K562 (cell line): ENCODE results near the gene SOS1. TPM values are rescaled to one million over a fixed set of nuclear protein-coding genes. Genes with fewer than 3 reads are reported as not detected.

ENCODE experiments used
- ADNP ChIP-seq: fragments of 200-800 bp; sonication (Bioruptor generic); IDR thresholded peaks from 2 replicates; pipeline ENCODE4 v1.6.1; 2016; ENCODE audit warnings: missing genetic modification characterization, missing compliant biosample characterization
- ATF7 ChIP-seq: fragments of 450-650 bp; IDR thresholded peaks from 2 replicates; pipeline ENCODE4 v1.7.1; 2014; ENCODE audit warnings: mild to moderate bottlenecking, moderate library complexity
- CHD2 ChIP-seq: IDR thresholded peaks from 2 replicates; pipeline ENCODE4 v1.6.1; 2011; ENCODE audit warnings: low read depth, low read length
- FOXP1 ChIP-seq: sonication (generic); formaldehyde crosslinking; IDR thresholded peaks from 2 replicates; pipeline ENCODE4 v1.8.0; 2022; ENCODE audit warnings: mild to moderate bottlenecking, missing genetic modification reagents
- GABPB1 ChIP-seq: sonication (generic); formaldehyde crosslinking; IDR thresholded peaks from 2 replicates; pipeline ENCODE4 v1.8.0; 2022; ENCODE audit warnings: mild to moderate bottlenecking, missing genetic modification reagents
- KDM5B ChIP-seq: fragments of 200-600 bp; sonication (generic); IDR thresholded peaks from 2 replicates; pipeline ENCODE4 v1.6.1; 2012; ENCODE audit warnings: low read depth, mild to moderate bottlenecking, moderate library complexity, low read length, control low read depth, inconsistent platforms; ENCODE audit not compliant: insufficient replicate concordance
- MXD1 ChIP-seq: fragments of 250-450 bp; sonication (Bioruptor Pico); IDR thresholded peaks from 2 replicates; pipeline ENCODE4 v1.8.0; 2021; ENCODE audit warnings: borderline replicate concordance, mild to moderate bottlenecking, moderate library complexity; ENCODE audit not compliant: poor library complexity, severe bottlenecking
- NFIX ChIP-seq: fragments of 250-450 bp; sonication (Bioruptor Pico); IDR thresholded peaks from 2 replicates; pipeline ENCODE4 v1.4.0; 2020; ENCODE audit warnings: low read depth, mild to moderate bottlenecking, moderate library complexity
- POLR2B ChIP-seq: fragments of 450-650 bp; IDR thresholded peaks from 2 replicates; pipeline ENCODE4 v1.6.1; 2018; ENCODE audit warnings: low read depth; ENCODE audit not compliant: partially characterized antibody
- SAP30 ChIP-seq: fragments of 200-600 bp; sonication (generic); IDR thresholded peaks from 2 replicates; pipeline ENCODE4 v1.6.1; 2012; ENCODE audit warnings: borderline replicate concordance, low read depth, mild to moderate bottlenecking, moderate library complexity, low read length, control low read depth, inconsistent platforms; ENCODE audit not compliant: insufficient read depth, poor library complexity, severe bottlenecking
- TFAM ChIP-seq: fragments of 250-450 bp; sonication (Bioruptor Pico); conservative IDR thresholded peaks from 2 replicates; pipeline ENCODE4 v1.5.0; 2021; ENCODE audit warnings: mild to moderate bottlenecking, moderate library complexity
- ZNF23 ChIP-seq: fragments of 250-450 bp; sonication (Bioruptor Pico); IDR thresholded peaks from 2 replicates; pipeline ENCODE4 v1.4.0; 2020; ENCODE audit warnings: mild to moderate bottlenecking
- ZNF592 ChIP-seq: fragments of 450-650 bp; IDR thresholded peaks from 2 replicates; pipeline ENCODE4 v1.6.1; 2017; ENCODE audit warnings: antibody characterized with exemption, mild to moderate bottlenecking
- ZNF780A ChIP-seq: fragments of 250-450 bp; sonication (Bioruptor Pico); IDR thresholded peaks from 2 replicates; pipeline ENCODE4 v1.5.0; 2021; ENCODE audit warnings: mild to moderate bottlenecking
- polyA plus RNA-seq, 8 experiments: library from polyadenylated mRNA; depleted of rRNA in 4 of 8; stranded (reverse) in 5 of 8; unstranded in 3 of 8; fragments of >200 nt; fragmentation: Nextera tagmentation in 2 of 8; fragmentation: Illumina TruSeq in 1 of 8; extraction: Ambion mirVana in 2 of 8; extraction: Trizol in 1 of 8; gene quantifications; 2 replicates each; pipeline versions ENCODE4 v1.2.1 to v1.2.3, GENCODE V29; 2011 to 2014; ENCODE audit warnings: inconsistent platforms in 1 of 8, missing spikeins in 1 of 8
- total RNA-seq, 7 experiments: library from RNA; depleted of rRNA in 6 of 7; stranded (reverse); fragments of >200 nt in 6 of 7; fragmentation: Illumina TruSeq in 2 of 7; extraction: Trizol in 2 of 7; gene quantifications; 2 replicates each; pipeline versions ENCODE4 v1.2.1 to v1.2.3, GENCODE V29; 2011 to 2021; ENCODE audit warnings: low replicate concordance in 1 of 7
- TF ChIP-seq, protein P1 (sequence below): fragments of 250-450 bp; sonication (Bioruptor Pico); IDR thresholded peaks from 2 replicates; pipeline ENCODE4 v1.8.0; 2021; ENCODE audit warnings: moderate library complexity, mild to moderate bottlenecking, inconsistent platforms
- TF ChIP-seq, protein P2 (sequence below): sonication (generic); formaldehyde crosslinking; IDR thresholded peaks from 2 replicates; pipeline ENCODE4 v1.8.0; 2022; ENCODE audit warnings: missing genetic modification reagents, mild to moderate bottlenecking, moderate library complexity, borderline replicate concordance
- TF ChIP-seq, protein P3 (sequence below): fragments of 450-650 bp; formaldehyde crosslinking; IDR thresholded peaks from 2 replicates; pipeline ENCODE4 v1.4.0; 2020; ENCODE audit warnings: mild to moderate bottlenecking, moderate library complexity
- TF ChIP-seq, protein P4 (sequence below), 2 experiments: fragments of 450-650 bp; conservative IDR thresholded peaks; 2 replicates each; pipeline ENCODE4 v1.6.1; 2017; ENCODE audit warnings: mild to moderate bottlenecking in 2 of 2, moderate library complexity in 2 of 2

SOS1 gene
- total and polyA plus RNA-seq, 9 of the 15 experiments (the other 6 are each of a cell fraction or from before 2014, with no cell fraction given) = 2.5 to 27.1 (median 16.3) TPM

DNA sequence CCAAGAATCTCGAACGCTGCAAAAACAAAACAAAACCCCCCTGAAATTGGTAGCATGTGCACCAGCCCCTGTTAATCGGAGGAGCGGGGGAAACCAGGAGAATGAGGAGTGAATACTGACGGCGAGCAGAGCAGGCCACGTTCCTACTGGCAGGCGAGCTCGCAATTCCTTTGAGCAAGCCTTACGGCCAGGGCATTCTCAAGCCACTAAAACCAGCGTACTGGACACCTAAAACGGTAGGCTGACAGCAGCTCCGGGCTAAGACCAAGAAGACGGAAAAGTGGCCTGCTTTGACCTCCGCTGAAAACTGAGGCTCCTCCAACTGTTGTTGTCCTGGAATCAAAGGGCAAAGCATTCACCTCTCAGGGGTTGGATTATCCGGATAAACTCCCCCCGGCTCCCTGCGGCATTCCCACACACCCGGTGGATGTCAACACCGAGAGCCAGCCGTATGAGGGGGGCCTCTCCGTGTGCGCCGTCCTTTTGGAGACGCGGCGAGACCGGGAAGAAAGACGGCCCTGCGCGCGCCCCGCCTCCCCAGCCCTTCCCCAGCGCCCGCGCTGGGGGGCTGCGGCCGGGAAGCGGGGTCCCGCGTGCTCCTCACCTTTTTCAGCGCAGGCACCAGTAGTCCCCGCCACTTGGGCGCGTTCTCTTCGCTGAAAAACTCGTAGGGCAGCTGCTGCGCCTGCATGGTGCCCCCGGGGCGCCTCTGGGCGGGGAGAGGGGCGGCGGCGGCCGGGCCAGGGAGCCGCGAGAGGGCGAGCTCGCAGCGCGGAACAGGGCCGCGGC lies 925 bp downstream of the SOS1 start (continued):
- TF ChIP-seq, protein P1, sequence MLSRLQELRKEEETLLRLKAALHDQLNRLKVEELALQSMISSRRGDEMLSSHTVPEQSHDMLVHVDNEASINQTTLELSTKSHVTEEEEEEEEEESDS (CRISPR knock-in tag) = no peak
- peak; percentile 73 for TF ChIP-seq SAP30
- TF ChIP-seq, protein P2, sequence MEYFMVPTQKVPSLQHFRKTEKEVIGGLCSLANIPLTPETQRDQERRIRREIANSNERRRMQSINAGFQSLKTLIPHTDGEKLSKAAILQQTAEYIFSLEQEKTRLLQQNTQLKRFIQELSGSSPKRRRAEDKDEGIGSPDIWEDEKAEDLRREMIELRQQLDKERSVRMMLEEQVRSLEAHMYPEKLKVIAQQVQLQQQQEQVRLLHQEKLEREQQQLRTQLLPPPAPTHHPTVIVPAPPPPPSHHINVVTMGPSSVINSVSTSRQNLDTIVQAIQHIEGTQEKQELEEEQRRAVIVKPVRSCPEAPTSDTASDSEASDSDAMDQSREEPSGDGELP (CRISPR knock-in tag) = peak; percentile 12; the same call in 1 of the 2 replicates
- no peak for TF ChIP-seq ZNF780A
- no peak for TF ChIP-seq ZNF23
- no peak for TF ChIP-seq ATF7
- peak; percentile 51 for TF ChIP-seq KDM5B
- TF ChIP-seq NFIX = no peak
- TF ChIP-seq FOXP1 (CRISPR knock-in tag) = no peak
- TF ChIP-seq, protein P3, sequence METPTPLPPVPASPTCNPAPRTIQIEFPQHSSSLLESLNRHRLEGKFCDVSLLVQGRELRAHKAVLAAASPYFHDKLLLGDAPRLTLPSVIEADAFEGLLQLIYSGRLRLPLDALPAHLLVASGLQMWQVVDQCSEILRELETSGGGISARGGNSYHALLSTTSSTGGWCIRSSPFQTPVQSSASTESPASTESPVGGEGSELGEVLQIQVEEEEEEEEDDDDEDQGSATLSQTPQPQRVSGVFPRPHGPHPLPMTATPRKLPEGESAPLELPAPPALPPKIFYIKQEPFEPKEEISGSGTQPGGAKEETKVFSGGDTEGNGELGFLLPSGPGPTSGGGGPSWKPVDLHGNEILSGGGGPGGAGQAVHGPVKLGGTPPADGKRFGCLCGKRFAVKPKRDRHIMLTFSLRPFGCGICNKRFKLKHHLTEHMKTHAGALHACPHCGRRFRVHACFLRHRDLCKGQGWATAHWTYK = peak; percentile 65
- TF ChIP-seq, protein P4, sequence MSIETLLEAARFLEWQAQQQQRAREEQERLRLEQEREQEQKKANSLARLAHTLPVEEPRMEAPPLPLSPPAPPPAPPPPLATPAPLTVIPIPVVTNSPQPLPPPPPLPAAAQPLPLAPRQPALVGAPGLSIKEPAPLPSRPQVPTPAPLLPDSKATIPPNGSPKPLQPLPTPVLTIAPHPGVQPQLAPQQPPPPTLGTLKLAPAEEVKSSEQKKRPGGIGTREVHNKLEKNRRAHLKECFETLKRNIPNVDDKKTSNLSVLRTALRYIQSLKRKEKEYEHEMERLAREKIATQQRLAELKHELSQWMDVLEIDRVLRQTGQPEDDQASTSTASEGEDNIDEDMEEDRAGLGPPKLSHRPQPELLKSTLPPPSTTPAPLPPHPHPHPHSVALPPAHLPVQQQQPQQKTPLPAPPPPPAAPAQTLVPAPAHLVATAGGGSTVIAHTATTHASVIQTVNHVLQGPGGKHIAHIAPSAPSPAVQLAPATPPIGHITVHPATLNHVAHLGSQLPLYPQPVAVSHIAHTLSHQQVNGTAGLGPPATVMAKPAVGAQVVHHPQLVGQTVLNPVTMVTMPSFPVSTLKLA (conservative IDR thresholded peaks at IDR 0.05) = peak in 1 of 2 experiments; percentile 38; a peak in 2 of 4 replicates
- TF ChIP-seq TFAM = no peak
- no peak for TF ChIP-seq CHD2
- TF ChIP-seq ADNP (tag) = no peak
- no peak for TF ChIP-seq MXD1 (CRISPR knock-in tag)
- no peak for TF ChIP-seq POLR2B
- no peak for TF ChIP-seq GABPB1 (CRISPR knock-in tag)
- 0 out of 2 replicates have a peak, but pooled peaks have one; percentile 15 for TF ChIP-seq ZNF592
